ENCODE data around the gene CISTR.

DNA sequence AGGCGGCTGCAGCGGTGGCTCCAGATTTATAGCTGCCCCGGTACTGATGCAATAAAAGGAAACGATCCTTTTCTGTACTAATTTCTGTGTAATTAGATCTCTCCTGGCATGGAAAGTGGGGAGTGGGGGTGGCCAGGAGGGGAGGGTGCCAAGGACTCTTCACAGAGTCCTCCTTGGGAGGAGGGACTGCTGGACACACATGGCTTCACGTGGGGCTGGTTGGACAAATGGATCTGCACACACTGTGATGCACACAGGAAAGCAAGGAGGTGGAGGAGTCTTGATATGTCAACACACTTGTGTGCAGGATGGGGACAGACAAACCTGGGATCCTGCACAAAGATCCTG lies 52.1 kb downstream of the CISTR start:
- TF ChIP-seq SETDB1 (IDR thresholded peaks at IDR 0.05; ENCODE audit: insufficient read length, low read length) = no peak
- TF ChIP-seq, protein P1, sequence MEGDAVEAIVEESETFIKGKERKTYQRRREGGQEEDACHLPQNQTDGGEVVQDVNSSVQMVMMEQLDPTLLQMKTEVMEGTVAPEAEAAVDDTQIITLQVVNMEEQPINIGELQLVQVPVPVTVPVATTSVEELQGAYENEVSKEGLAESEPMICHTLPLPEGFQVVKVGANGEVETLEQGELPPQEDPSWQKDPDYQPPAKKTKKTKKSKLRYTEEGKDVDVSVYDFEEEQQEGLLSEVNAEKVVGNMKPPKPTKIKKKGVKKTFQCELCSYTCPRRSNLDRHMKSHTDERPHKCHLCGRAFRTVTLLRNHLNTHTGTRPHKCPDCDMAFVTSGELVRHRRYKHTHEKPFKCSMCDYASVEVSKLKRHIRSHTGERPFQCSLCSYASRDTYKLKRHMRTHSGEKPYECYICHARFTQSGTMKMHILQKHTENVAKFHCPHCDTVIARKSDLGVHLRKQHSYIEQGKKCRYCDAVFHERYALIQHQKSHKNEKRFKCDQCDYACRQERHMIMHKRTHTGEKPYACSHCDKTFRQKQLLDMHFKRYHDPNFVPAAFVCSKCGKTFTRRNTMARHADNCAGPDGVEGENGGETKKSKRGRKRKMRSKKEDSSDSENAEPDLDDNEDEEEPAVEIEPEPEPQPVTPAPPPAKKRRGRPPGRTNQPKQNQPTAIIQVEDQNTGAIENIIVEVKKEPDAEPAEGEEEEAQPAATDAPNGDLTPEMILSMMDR (tag by site-specific recombination; IDR thresholded peaks at IDR 0.05) = no peak
- no peak for TF ChIP-seq ZNF830 (tag by site-specific recombination; IDR thresholded peaks at IDR 0.05; ENCODE audit: low read depth)
- TF ChIP-seq ZNF555 (tag by site-specific recombination; conservative IDR thresholded peaks at IDR 0.05) = no peak
- no peak for TF ChIP-seq ZNF214 (tag by site-specific recombination; IDR thresholded peaks at IDR 0.05; ENCODE audit: borderline replicate concordance)
- TF ChIP-seq, protein P2, sequence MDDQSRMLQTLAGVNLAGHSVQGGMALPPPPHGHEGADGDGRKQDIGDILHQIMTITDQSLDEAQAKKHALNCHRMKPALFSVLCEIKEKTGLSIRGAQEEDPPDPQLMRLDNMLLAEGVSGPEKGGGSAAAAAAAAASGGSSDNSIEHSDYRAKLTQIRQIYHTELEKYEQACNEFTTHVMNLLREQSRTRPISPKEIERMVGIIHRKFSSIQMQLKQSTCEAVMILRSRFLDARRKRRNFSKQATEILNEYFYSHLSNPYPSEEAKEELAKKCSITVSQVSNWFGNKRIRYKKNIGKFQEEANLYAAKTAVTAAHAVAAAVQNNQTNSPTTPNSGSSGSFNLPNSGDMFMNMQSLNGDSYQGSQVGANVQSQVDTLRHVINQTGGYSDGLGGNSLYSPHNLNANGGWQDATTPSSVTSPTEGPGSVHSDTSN (CRISPR knock-in tag; IDR thresholded peaks at IDR 0.05) = no peak
- TF ChIP-seq, protein P3, sequence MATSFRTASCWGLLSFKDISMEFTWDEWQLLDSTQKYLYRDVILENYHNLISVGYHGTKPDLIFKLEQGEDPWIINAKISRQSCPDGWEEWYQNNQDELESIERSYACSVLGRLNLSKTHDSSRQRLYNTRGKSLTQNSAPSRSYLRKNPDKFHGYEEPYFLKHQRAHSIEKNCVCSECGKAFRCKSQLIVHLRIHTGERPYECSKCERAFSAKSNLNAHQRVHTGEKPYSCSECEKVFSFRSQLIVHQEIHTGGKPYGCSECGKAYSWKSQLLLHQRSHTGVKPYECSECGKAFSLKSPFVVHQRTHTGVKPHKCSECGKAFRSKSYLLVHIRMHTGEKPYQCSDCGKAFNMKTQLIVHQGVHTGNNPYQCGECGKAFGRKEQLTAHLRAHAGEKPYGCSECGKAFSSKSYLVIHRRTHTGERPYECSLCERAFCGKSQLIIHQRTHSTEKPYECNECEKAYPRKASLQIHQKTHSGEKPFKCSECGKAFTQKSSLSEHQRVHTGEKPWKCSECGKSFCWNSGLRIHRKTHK (tag by site-specific recombination; IDR thresholded peaks at IDR 0.05) = no peak
- TF ChIP-seq ZNF423 (tag by site-specific recombination; IDR thresholded peaks at IDR 0.05) = no peak
- no peak for TF ChIP-seq ZNF184 (tag by site-specific recombination; IDR thresholded peaks at IDR 0.05)
- no peak for TF ChIP-seq EGR2 (tag by site-specific recombination; IDR thresholded peaks at IDR 0.05; ENCODE audit: low read depth)

All from HEK293 (cell line).